ENCODE measurements around the gene FOXL3.

FOXL3 gene

GRCh38 chr7:264541-265191 lies 25.3 kb upstream of the FOXL3 start:
- Histone ChIP-seq H3K79me2 (ENCODE audit: control insufficient read depth, low read length) (no peaks in the 10 kb centered on the region), H3K9me3 (ENCODE audit: control insufficient read depth, insufficient read depth, low read length) (peaks cover 82% of the 10 kb centered on the region), H3K9me2 (replicated peaks; ENCODE audit: control insufficient read depth, low read length) (no peaks in the 10 kb centered on the region), H3K27ac (ENCODE audit: low read depth, low read length) (no peak overlapping the region), H3K4me2 (ENCODE audit: low read length) (no peak overlapping the region), H3K36me3 (ENCODE audit: control insufficient read depth, low read length) (peaks cover 4% of the 10 kb centered on the region; the same call in 1 of the 2 replicates), H3F3A (ENCODE audit: control insufficient read depth, insufficient read depth) (peaks cover 17% of the 10 kb centered on the region), H3K4me3 (ENCODE audit: low read length) (no peak overlapping the region), H3K4me1 (ENCODE audit: control insufficient read depth, low read length) (no peaks in the 10 kb centered on the region), H3K27me3 (ENCODE audit: control insufficient read depth, low read length) (no peaks in the 10 kb centered on the region), H4K20me1 (ENCODE audit: control insufficient read depth, insufficient read depth, low read depth, low read length) (no peaks in the 10 kb centered on the region)
- TF ChIP-seq CTCF (IDR thresholded peaks at IDR 0.05; ENCODE audit: low read depth, low read length, poor library complexity, severe bottlenecking) (no peak), EZH2phosphoT487 (IDR thresholded peaks at IDR 0.05; ENCODE audit: borderline replicate concordance, low read length) (no peak)

- Histone ChIP-seq H3K9me2 (replicated peaks; ENCODE audit: control insufficient read depth, low read length) (no peaks in the 10 kb centered on the region), H3F3A (ENCODE audit: control insufficient read depth, insufficient read depth) (peaks cover 17% of the 10 kb centered on the region), H3K36me3 (ENCODE audit: control insufficient read depth, low read length) (peaks cover 4% of the 10 kb centered on the region; the same call in 1 of the 2 replicates), H4K20me1 (ENCODE audit: control insufficient read depth, insufficient read depth, low read depth, low read length) (no peaks in the 10 kb centered on the region), H3K4me1 (ENCODE audit: control insufficient read depth, low read length) (no peaks in the 10 kb centered on the region), H3K27me3 (ENCODE audit: control insufficient read depth, low read length) (no peaks in the 10 kb centered on the region), H3K4me3 (ENCODE audit: low read length) (no peak overlapping the region), H3K79me2 (ENCODE audit: control insufficient read depth, low read length) (no peaks in the 10 kb centered on the region), H3K4me2 (ENCODE audit: low read length) (no peak overlapping the region), H3K9me3 (ENCODE audit: control insufficient read depth, insufficient read depth, low read length) (peaks cover 77% of the 10 kb centered on the region), H3K27ac (ENCODE audit: low read depth, low read length) (no peak overlapping the region)
- TF ChIP-seq CTCF (IDR thresholded peaks at IDR 0.05; ENCODE audit: low read depth, low read length, poor library complexity, severe bottlenecking): no peak
- no peak for TF ChIP-seq EZH2phosphoT487 (IDR thresholded peaks at IDR 0.05; ENCODE audit: borderline replicate concordance, low read length)
Observed at GRCh38 chr7:265192-265997, 24.6 kb upstream of the FOXL3 start.

GRCh38 chr7:265998-266850 lies 23.7 kb upstream of the FOXL3 start:
- peaks cover 68% of the 10 kb centered on the region for H3K9me3 ChIP-seq (ENCODE audit: control insufficient read depth, insufficient read depth, low read length)
- H3F3A ChIP-seq (ENCODE audit: control insufficient read depth, insufficient read depth): peaks cover 17% of the 10 kb centered on the region
- no peaks in the 10 kb centered on the region for H4K20me1 ChIP-seq (ENCODE audit: control insufficient read depth, insufficient read depth, low read depth, low read length)
- H3K79me2 ChIP-seq (ENCODE audit: control insufficient read depth, low read length): no peaks in the 10 kb centered on the region
- H3K9me2 ChIP-seq (replicated peaks; ENCODE audit: control insufficient read depth, low read length): no peaks in the 10 kb centered on the region
- H3K4me3 ChIP-seq (ENCODE audit: low read length): no peak overlapping the region
- no peaks in the 10 kb centered on the region for H3K27me3 ChIP-seq (ENCODE audit: control insufficient read depth, low read length)
- TF ChIP-seq CTCF (IDR thresholded peaks at IDR 0.05; ENCODE audit: low read depth, low read length, poor library complexity, severe bottlenecking) (no peak), EZH2phosphoT487 (IDR thresholded peaks at IDR 0.05; ENCODE audit: borderline replicate concordance, low read length) (no peak)
- H3K4me1 ChIP-seq (ENCODE audit: control insufficient read depth, low read length): no peaks in the 10 kb centered on the region
- peaks cover 4% of the 10 kb centered on the region; the same call in 1 of the 2 replicates for H3K36me3 ChIP-seq (ENCODE audit: control insufficient read depth, low read length)
- H3K27ac ChIP-seq (ENCODE audit: low read depth, low read length): no peak overlapping the region
- H3K4me2 ChIP-seq (ENCODE audit: low read length): no peak overlapping the region
